Measurements from ENCODE around the gene EVA1B.

The EVA1B gene, protein sequence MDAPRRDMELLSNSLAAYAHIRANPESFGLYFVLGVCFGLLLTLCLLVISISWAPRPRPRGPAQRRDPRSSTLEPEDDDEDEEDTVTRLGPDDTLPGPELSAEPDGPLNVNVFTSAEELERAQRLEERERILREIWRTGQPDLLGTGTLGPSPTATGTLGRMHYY

DNA sequence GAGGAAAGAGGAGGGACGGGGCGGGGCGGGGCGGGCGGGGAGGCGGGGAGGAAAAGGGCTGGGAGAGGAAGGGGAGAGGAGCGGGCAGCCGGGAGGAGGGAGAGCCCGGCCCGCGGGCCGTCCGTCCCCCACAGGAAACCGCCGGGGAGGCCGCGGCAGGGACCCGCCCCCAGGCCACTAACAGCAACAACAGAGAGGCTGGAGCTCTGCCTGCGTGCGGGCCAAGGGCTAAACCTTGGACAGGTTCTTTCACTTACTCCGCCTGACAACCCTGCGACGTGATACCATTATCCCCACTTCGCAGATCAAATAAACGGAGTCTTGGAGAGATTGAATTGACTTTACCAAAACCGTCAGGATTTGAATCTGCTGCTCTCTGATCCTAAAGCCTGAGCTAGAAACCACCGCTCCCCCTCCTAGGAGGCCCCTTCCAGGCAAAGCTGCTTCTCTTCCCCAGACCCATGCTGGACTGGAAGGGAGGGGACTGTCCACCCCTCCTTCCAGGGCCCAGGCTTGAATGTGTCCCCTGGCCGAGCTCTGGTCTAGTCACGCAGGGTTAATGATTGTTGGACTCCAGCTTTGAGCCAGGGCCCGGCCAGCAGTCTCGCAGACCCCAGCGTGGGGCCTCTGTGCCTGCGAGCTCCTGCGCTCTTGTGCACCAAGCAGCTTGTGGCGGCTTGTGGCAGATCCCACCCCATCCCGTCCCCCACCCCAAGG lies at the start of gene EVA1B:
EVA1B (minus strand) TSS at position 10 of the 717 bp plus-strand sequence. CDS start 608 bp downstream, outside the sequence.
- H3K27ac ChIP-seq: peak within 1 kb of the TSS; percentile 93 to 98
- peak; percentile 92 for DNase-seq (ENCODE audit: low spot score)
- H3K4me3 ChIP-seq: peak within 1 kb of the TSS; percentile 91
- TF ChIP-seq, protein P1, sequence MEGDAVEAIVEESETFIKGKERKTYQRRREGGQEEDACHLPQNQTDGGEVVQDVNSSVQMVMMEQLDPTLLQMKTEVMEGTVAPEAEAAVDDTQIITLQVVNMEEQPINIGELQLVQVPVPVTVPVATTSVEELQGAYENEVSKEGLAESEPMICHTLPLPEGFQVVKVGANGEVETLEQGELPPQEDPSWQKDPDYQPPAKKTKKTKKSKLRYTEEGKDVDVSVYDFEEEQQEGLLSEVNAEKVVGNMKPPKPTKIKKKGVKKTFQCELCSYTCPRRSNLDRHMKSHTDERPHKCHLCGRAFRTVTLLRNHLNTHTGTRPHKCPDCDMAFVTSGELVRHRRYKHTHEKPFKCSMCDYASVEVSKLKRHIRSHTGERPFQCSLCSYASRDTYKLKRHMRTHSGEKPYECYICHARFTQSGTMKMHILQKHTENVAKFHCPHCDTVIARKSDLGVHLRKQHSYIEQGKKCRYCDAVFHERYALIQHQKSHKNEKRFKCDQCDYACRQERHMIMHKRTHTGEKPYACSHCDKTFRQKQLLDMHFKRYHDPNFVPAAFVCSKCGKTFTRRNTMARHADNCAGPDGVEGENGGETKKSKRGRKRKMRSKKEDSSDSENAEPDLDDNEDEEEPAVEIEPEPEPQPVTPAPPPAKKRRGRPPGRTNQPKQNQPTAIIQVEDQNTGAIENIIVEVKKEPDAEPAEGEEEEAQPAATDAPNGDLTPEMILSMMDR (IDR thresholded peaks at IDR 0.05): no peak

DNA sequence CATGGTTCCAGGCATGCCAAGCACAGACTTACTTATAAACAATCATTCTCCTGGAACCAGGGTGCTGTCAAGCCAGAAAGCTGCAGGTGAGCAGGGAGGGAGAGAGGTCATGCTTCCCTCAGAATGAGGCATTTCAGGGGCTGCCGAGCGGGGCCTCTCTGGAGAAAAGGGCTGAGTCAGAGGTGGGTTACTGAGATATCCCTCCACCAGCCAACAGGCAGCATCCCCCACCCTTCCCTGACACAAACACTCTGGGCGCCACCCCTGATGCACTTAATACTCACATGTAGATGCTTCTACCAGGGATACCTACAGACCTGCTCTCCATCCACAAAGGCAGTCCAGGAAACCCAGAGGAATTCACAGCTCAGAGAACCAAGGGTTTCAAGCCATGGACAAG lies 49.2 kb upstream of the EVA1B start:
- TF ChIP-seq, protein P1 (IDR thresholded peaks at IDR 0.05): no peak
- no peak for DNase-seq (ENCODE audit: low spot score)
- peak overlapping the region; percentile 88 to 91 for H3K27ac ChIP-seq
- H3K4me3 ChIP-seq: no peak overlapping the region

DNA sequence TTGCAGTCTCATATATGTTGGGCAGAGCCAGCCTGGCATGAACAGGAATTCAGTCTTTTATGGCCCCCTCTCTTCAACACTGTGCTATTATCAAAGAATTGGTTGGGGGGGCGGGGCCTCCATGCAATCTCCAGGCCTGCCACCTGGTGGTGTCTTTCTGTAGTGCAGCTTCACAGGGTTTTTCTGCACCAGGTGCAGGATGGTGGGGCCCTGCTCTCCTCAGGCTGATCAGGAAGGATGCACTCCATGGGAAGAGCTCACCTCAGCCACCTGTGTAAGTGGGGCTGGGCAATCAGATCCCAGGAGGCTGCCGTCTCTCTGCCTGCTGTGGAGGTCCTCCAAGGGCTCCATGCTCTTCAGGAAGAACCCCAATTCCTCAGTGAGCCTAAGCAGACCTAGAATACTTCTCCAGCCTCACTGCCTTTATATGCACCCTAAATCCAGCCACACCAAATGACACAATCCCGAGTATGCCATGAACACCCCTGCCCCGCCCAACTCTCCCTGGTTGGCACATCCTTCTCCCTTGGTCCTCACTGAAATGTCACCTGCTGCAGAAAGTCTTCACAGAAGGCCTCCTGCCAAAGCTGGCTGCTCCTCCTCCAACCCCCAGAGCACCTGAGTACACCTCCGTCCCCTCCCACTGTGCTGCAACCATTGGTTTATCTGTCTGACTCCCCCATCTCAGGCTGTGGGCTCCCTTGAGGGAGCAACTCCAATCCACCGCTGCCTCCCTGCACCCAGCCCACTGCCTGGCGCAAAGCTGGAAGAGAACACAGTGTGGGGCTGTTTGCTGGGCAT lies 45.8 kb upstream of the EVA1B start:
- H3K4me3 ChIP-seq: no peak overlapping the region
- no peak for DNase-seq (ENCODE audit: low spot score)
- H3K27ac ChIP-seq: peak overlapping the region in 1 of 2 donors; percentile 2
- TF ChIP-seq, protein P1 (IDR thresholded peaks at IDR 0.05): peak; percentile 84

DNA sequence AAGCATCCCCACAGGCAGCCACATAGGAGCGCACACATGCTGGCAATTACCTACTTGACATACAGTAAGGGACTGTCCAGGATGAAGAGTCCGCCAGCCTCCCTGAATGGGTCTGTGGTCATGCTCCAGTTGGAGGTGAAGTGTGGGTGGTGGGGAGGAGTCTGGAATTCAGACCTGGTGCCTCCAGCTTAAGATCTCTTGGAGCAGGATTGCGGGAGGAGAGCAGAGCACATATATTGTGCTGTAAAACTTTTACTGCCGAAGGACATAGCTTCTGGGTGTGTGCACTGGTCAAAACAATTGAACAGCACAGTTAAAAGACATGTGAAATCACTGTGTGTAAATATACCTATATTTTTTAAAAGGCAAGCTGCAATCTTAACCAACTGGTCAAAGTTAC lies 44.4 kb upstream of the EVA1B start:
- no peak for DNase-seq (ENCODE audit: low spot score)
- no peak overlapping the region for H3K4me3 ChIP-seq
- no peak overlapping the region for H3K27ac ChIP-seq
- TF ChIP-seq, protein P1 (IDR thresholded peaks at IDR 0.05): no peak

DNA sequence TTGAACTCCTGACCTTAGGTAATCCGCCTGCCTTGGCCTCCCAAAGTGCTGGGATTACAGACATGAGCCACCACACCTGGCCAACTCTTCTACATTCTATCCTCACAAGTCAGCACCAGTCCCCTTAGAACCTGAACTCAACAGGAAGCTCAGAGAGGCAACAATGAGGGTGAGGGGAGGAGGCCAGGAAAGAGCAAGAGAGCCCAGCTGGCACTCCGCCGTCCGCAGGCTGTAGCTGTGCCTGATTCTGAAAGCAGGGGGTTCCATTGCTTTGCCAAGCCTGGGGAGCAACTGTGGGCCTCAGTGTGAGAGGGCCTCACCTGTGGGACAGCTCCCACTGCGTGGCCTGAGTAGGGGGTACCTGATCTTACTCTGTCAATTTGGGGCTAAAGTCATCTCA lies 43.6 kb upstream of the EVA1B start:
- TF ChIP-seq, protein P1 (IDR thresholded peaks at IDR 0.05): no peak
- no peak overlapping the region for H3K4me3 ChIP-seq
- no peak for DNase-seq (ENCODE audit: low spot score)
- peak overlapping the region in 1 of 2 donors; percentile 17 for H3K27ac ChIP-seq

DNA sequence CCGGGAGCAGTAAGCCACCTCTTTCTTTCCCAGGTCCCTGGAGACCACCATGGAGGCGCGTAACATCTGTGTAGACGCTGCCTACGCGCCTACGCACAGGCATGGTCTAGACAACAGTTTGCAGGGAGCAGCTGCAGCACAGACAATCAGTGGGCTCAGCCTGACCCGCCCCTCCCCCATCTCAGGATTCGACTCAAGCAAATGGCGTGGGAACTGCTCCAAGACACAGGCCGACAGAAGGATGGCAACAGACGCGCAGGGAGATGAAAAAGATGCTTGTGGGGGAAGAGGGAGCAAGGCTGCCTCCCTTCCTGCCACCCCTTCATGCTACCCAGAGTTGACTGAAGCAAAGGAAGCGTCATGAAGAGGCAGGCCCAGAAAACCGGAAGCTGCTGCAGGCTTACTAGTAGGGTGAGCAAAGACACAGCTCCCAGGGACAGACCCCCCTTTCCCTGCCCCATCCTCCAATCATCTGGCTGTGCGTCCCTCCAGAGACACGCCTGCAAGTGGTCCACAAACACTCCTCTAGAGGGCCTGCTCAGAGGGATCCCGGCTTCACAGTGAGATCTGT lies 42.7 kb upstream of the EVA1B start:
- Histone ChIP-seq H3K4me3 (no peak overlapping the region), H3K27ac (peak overlapping the region; percentile 18 to 35)
- no peak for DNase-seq (ENCODE audit: low spot score)
- TF ChIP-seq, protein P1 (IDR thresholded peaks at IDR 0.05): no peak
